Urinary bladder (tissue), 4 donors: ENCODE results near the gene EPHA2. TPM values are rescaled to one million over a fixed set of nuclear protein-coding genes. Genes with fewer than 3 reads are reported as not detected.
"Not testable (repeated sequence)": the region's sequence is repeated elsewhere in the genome, so short reads cannot be mapped to it uniquely, and the experiment has no call there.

Experiments
- DNase-seq: peaks from one replicate; pipeline ENCODE4 v3.0.0-alpha.2; 2015; ENCODE audit errors: extremely low spot score
- H3K27ac ChIP-seq: one replicate; pipeline ENCODE4 v1.5.1; 2013; ENCODE audit warnings: low read depth, mild to moderate bottlenecking, moderate library complexity
- H3K36me3 ChIP-seq: one replicate; pipeline ENCODE4 v1.6.1; 2013; ENCODE audit warnings: mild to moderate bottlenecking, moderate library complexity; ENCODE audit not compliant: insufficient read depth
- H3K4me1 ChIP-seq: one replicate; pipeline ENCODE4 v1.6.1; 2013; ENCODE audit warnings: mild to moderate bottlenecking, moderate library complexity; ENCODE audit not compliant: insufficient read depth
- H3K4me3 ChIP-seq: one replicate; pipeline ENCODE4 v1.5.1; 2013; ENCODE audit warnings: low read depth, low read length
- WGBS: extraction: QIAGEN DNeasy Blood & Tissue Kit; methylation state at CpG from one replicate; pipeline ENCODE4 v1.1.7; 2013; 5-methylcytosine and 5-hydroxymethylcytosine counted together
- polyA plus RNA-seq: library from polyadenylated mRNA; stranded (reverse); fragments of 200-250 nt; gene quantifications from one replicate; pipeline ENCODE4 v1.2.3, GENCODE V29; 2013
- total RNA-seq: library from RNA; depleted of rRNA; stranded (reverse); fragments of >200 nt; gene quantifications from one replicate; pipeline ENCODE4 v1.2.3, GENCODE V29; 2014
- donor health status: healthy with polysubstance abuse.
- donor health status: healthy.

Gene EPHA2
- total and polyA plus RNA-seq, 2 donors = 11.3 to 16.2 TPM

- H3K27ac ChIP-seq = peak overlapping the region; percentile 70
- H3K4me3 ChIP-seq = no peak overlapping the region
- DNase-seq = no peak
- no peaks in the 10 kb centered on the region for H3K36me3 ChIP-seq
- H3K4me1 ChIP-seq = peaks cover 2% of the 10 kb centered on the region
- WGBS = 84% methylated on average over 7 of the region's 7 CpGs
Observed at GRCh38 chr1:16176653-16177052, 20.8 kb upstream of the EPHA2 start.

GRCh38 chr1:16175610-16176553 lies 20.0 kb upstream of the EPHA2 start:
- 12% methylated on average over 24 of the region's 24 CpGs for WGBS

GRCh38 chr1:16174886-16175598 lies 19.2 kb upstream of the EPHA2 start:
- Histone ChIP-seq H3K4me3 (no peak overlapping the region), H3K27ac (no peak overlapping the region), H3K4me1 (peaks cover 2% of the 10 kb centered on the region), H3K36me3 (no peaks in the 10 kb centered on the region)
- DNase-seq = no peak
- WGBS = 58% methylated on average over 22 of the region's 22 CpGs

More at GRCh38 chr1:16175610-16176553, 20.0 kb upstream of the EPHA2 start:
- no peak overlapping the region for H3K4me3 ChIP-seq
- H3K27ac ChIP-seq = peak overlapping the region; percentile 94
- H3K36me3 ChIP-seq = no peaks in the 10 kb centered on the region
- peak; percentile 54 for DNase-seq
- H3K4me1 ChIP-seq = peaks cover 2% of the 10 kb centered on the region

- DNase-seq = no peak
- H3K36me3 ChIP-seq = no peaks in the 10 kb centered on the region
- peaks cover 2% of the 10 kb centered on the region for H3K4me1 ChIP-seq
- 85% methylated on average over 9 of the region's 9 CpGs for WGBS
- H3K27ac ChIP-seq = no peak overlapping the region
- H3K4me3 ChIP-seq = no peak overlapping the region
Observed at GRCh38 chr1:16174261-16174868, 18.5 kb upstream of the EPHA2 start.

GRCh38 chr1:16173447-16174260 lies 17.8 kb upstream of the EPHA2 start:
- peak; percentile 56 for DNase-seq
- 70% methylated on average over 12 of the region's 12 CpGs for WGBS
- H3K4me1 ChIP-seq = peaks cover 2% of the 10 kb centered on the region
- H3K36me3 ChIP-seq = no peaks in the 10 kb centered on the region
- peak overlapping the region; percentile 81 for H3K27ac ChIP-seq
- no peak overlapping the region for H3K4me3 ChIP-seq

GRCh38 chr1:16172964-16173446 lies 17.1 kb upstream of the EPHA2 start:
- WGBS = 73% methylated on average over 14 of the region's 14 CpGs

GRCh38 chr1:16172218-16172830 lies 16.5 kb upstream of the EPHA2 start:
- Histone ChIP-seq H3K4me3 (no peak overlapping the region), H3K4me1 (peaks cover 4% of the 10 kb centered on the region), H3K27ac (no peak overlapping the region), H3K36me3 (no peaks in the 10 kb centered on the region)
- WGBS = 92% methylated on average over 15 of the region's 15 CpGs
- DNase-seq = no peak

More at GRCh38 chr1:16172964-16173446, 17.1 kb upstream of the EPHA2 start:
- H3K27ac ChIP-seq = peak overlapping the region; percentile 81
- H3K4me3 ChIP-seq = no peak overlapping the region
- no peak for DNase-seq
- no peaks in the 10 kb centered on the region for H3K36me3 ChIP-seq
- peaks cover 2% of the 10 kb centered on the region for H3K4me1 ChIP-seq

GRCh38 chr1:16171314-16172151 lies 15.7 kb upstream of the EPHA2 start:
- H3K4me1 ChIP-seq = peaks cover 4% of the 10 kb centered on the region
- no peak overlapping the region for H3K4me3 ChIP-seq
- WGBS = 90% methylated on average over 19 of the region's 19 CpGs
- no peak for DNase-seq
- H3K27ac ChIP-seq = no peak overlapping the region
- H3K36me3 ChIP-seq = no peaks in the 10 kb centered on the region

GRCh38 chr1:16170283-16170673 lies 14.4 kb upstream of the EPHA2 start:
- no peak for DNase-seq
- Histone ChIP-seq H3K27ac (no peak overlapping the region), H3K4me1 (peaks cover 2% of the 10 kb centered on the region), H3K36me3 (no peaks in the 10 kb centered on the region), H3K4me3 (no peak overlapping the region)
- WGBS = 97% methylated on average over 3 of the region's 3 CpGs

- no peak overlapping the region for H3K4me3 ChIP-seq
- 80% methylated on average over 13 of the region's 13 CpGs for WGBS
- DNase-seq = no peak
- H3K36me3 ChIP-seq = no peaks in the 10 kb centered on the region
- H3K4me1 ChIP-seq = peaks cover 2% of the 10 kb centered on the region
- H3K27ac ChIP-seq = no peak overlapping the region
Observed at GRCh38 chr1:16168622-16169360, 12.9 kb upstream of the EPHA2 start.

- peak overlapping the region; percentile 36 for H3K4me3 ChIP-seq
- H3K27ac ChIP-seq, H3K4me1 ChIP-seq, H3K36me3 ChIP-seq, DNase-seq: not testable (repeated sequence)
- 66% methylated on average over 10 of the region's 10 CpGs for WGBS
Observed at GRCh38 chr1:16168144-16168495, 12.3 kb upstream of the EPHA2 start.
